GM21528 (cell line): Measurements from ENCODE around the gene BTBD2.

Source experiments
- ATAC-seq: cut with Tn5 transposase; IDR thresholded peaks from one replicate; pipeline ENCODE4 v1.9.1; 2021; ENCODE audit warnings: mild to moderate bottlenecking, moderate library complexity; ENCODE audit not compliant: unreplicated experiment, low FRiP score

BTBD2 gene

GRCh38 chr19:1987197-1988187, 28.0 kb downstream of the BTBD2 start:
- ATAC-seq: no peak

- ATAC-seq: no peak
These were observed 29.0 kb downstream of the BTBD2 start for GRCh38 chr19:1986357-1987162.

GRCh38 chr19:1985588-1986356, 29.7 kb downstream of the BTBD2 start:
- no peak for ATAC-seq

- ATAC-seq: no peak
These were observed 31.2 kb downstream of the BTBD2 start for GRCh38 chr19:1984357-1984756.

DNA sequence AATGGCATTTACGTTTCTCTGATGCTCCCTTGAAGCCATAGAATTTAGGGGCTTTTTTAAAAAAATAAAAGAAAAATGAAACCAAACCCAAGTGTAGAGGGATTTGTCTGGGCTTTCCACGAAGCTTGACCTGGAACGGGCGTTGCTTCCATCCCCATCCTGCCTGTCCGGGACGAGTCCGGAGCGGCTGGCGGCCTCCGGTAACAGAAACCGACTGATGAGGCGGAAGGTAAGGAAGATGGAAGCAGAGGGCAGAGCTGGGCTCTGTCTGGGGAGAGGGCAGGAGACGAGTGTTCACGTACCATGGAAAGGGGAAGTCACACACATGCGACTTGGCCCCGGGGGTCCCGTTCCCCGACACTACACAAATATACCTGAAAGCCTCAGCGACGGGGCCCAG, 34.3 kb downstream of the BTBD2 start:
- no peak for ATAC-seq

GRCh38 chr19:1980809-1981181, 34.7 kb downstream of the BTBD2 start:
- no peak for ATAC-seq

- no peak for ATAC-seq
These were observed 35.3 kb downstream of the BTBD2 start for GRCh38 chr19:1980091-1980808.

DNA sequence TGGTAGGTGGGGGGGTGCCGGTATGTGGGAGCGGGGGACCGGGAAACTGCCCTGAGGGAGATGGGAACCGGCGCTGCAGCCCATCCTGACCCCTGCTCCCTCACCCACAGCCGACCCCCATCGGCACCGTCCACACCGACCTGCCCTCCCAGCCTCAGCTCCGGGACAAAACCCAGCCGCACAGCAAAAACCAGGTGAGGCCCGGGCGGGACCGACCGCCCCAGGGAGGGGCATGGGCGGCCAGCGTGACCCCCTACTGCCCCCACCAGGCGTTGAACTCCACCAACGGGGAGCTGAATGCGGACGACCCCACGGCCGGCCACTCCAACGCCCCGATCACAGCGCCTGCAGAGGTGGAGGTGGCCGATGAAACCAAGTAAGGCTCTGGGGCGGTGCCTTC, 35.9 kb downstream of the BTBD2 start:
- ATAC-seq: no peak

DNA sequence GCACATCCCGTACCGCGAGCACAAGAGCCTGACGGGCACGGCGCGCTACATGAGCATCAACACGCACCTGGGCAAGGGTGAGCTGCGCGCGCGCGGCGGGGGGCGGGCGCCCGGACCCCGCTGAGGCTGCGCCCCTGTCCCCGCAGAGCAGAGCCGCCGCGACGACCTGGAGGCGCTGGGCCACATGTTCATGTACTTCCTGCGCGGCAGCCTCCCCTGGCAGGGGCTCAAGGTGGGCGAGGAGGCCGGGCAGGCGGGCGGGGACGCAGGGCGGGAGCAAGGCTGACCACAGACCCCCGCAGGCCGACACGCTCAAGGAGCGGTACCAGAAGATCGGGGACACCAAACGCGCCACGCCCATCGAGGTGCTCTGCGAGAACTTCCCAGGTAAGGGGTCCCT, 36.5 kb downstream of the BTBD2 start:
- no peak for ATAC-seq

DNA sequence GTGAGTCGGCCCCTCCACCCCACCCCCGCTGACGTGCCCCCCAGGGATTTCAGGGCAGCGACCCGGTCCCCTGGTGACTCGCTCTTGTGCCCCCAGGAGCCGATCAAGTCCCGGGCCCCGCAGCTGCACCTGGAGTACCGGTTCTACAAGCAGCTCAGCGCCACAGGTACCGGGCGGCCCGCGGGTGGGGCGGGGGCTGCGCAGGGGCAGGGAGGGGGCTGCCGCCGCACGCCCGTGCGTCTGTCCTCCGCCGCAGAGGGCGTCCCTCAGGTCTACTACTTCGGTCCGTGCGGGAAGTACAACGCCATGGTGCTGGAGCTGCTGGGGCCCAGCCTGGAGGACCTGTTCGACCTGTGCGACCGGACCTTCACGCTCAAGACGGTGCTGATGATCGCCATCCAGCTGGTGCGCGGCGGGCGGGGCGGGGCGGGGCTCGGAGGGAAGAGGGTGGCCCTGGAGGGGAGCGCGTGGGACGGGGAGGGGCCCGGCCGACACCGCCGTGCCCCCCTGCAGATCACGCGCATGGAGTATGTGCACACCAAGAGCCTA, 37.1 kb downstream of the BTBD2 start:
- ATAC-seq: no peak

- ATAC-seq: no peak
These were observed 38.4 kb downstream of the BTBD2 start for GRCh38 chr19:1977120-1977519.

- no peak for ATAC-seq
These were observed 40.4 kb downstream of the BTBD2 start for GRCh38 chr19:1975162-1975480.

GRCh38 chr19:1974381-1975161, 40.9 kb downstream of the BTBD2 start:
- no peak for ATAC-seq

GRCh38 chr19:1970806-1971502, 44.6 kb downstream of the BTBD2 start:
- ATAC-seq: no peak

- ATAC-seq: no peak
These were observed 45.3 kb downstream of the BTBD2 start for GRCh38 chr19:1970003-1970805.

- no peak for ATAC-seq
These were observed 46.1 kb downstream of the BTBD2 start for GRCh38 chr19:1969176-1970002.
